Panc1 (cell line): ENCODE results near the gene SLC22A5. TPM values are rescaled to one million over a fixed set of nuclear protein-coding genes. Genes with fewer than 3 reads are reported as not detected.

ENCODE experiments used
- ATAC-seq: fragments of 200-7000 bp; cut with Tn5 transposase; 2 replicates; pipeline ENCODE4 v1.9.1; 2020; ENCODE audit warnings: mild to moderate bottlenecking, moderate library complexity
- BruUV-seq: library from RNA; stranded (reverse); fragments of 400-500 nt; replicated peaks from 2 replicates; lab custom pipeline; 2021; lab: Mats Ljungman, UMichigan
- CTCF ChIA-PET: fragments of 300-600 bp; sonication (Branson Sonifier 250); formaldehyde crosslinking; loops from one replicate; lab custom pipeline; 2022; ENCODE audit warnings: antibody characterized with exemption; lab: Charles Lee
- POLR2A ChIA-PET: fragments of 300-600 bp; sonication (Branson Sonifier 250); formaldehyde crosslinking; loops from one replicate; lab custom pipeline; 2022; ENCODE audit warnings: antibody characterized with exemption; lab: Charles Lee
- DNase-seq: peaks from one replicate; pipeline ENCODE4 v3.0.0-alpha.2; 2010; ENCODE audit warnings: low read depth, low spot score
- H3K27ac ChIP-seq: 2 replicates; pipeline ENCODE4 v1.5.1; 2011; ENCODE audit warnings: mild to moderate bottlenecking, low read length, inconsistent platforms
- H3K27me3 ChIP-seq: fragments of 200-500 bp; sonication (Bioruptor generic); 2 replicates; pipeline ENCODE4 v1.6.0; 2014; ENCODE audit warnings: low read length, inconsistent platforms; ENCODE audit not compliant: control insufficient read depth, insufficient read depth
- H3K36me3 ChIP-seq: fragments of 200-500 bp; sonication (Bioruptor generic); 2 replicates; pipeline ENCODE4 v1.5.1; 2014; ENCODE audit warnings: inconsistent platforms, mild to moderate bottlenecking, low read length, moderate library complexity; ENCODE audit not compliant: control insufficient read depth, insufficient read depth
- H3K4me1 ChIP-seq: 2 replicates; pipeline ENCODE4 v1.5.1; 2011; ENCODE audit warnings: inconsistent platforms, mild to moderate bottlenecking, low read length, moderate library complexity; ENCODE audit not compliant: control insufficient read depth, insufficient read depth
- H3K4me3 ChIP-seq, 2 experiments: 2 replicates each; pipeline ENCODE4 v1.5.1; 2011 to 2012; ENCODE audit warnings: low read depth in 2 of 2, low read length in 2 of 2, mild to moderate bottlenecking in 2 of 2, inconsistent platforms in 1 of 2, moderate library complexity in 1 of 2
- H3K9me3 ChIP-seq: fragments of 200-500 bp; sonication (Bioruptor generic); 2 replicates; pipeline ENCODE4 v1.5.1; 2014; ENCODE audit warnings: low read depth, mild to moderate bottlenecking, inconsistent platforms, low read length, moderate library complexity; ENCODE audit not compliant: control insufficient read depth, insufficient read depth
- POLR2AphosphoS5 ChIP-seq: IDR thresholded peaks from 2 replicates; pipeline ENCODE4 v1.6.1; 2012; ENCODE audit warnings: mild to moderate bottlenecking, low read depth, low read length, moderate library complexity
- SIN3A ChIP-seq: IDR thresholded peaks from 2 replicates; pipeline ENCODE4 v1.6.1; 2012; ENCODE audit warnings: low read depth, mild to moderate bottlenecking, low read length, moderate library complexity, borderline replicate concordance; ENCODE audit not compliant: insufficient read depth
- TCF7L2 ChIP-seq: IDR thresholded peaks from 2 replicates; pipeline ENCODE4 v1.6.1; 2011; ENCODE audit warnings: mild to moderate bottlenecking, low read depth, low read length, inconsistent platforms
- in situ Hi-C: cut with HindIII; loops from 2 replicates; pipeline ENCODE4 v1.10.0; 2016; ENCODE audit warnings: low sequenced_read_pairs, low pct_unique_long_range_greater_than_20kb
- intact Hi-C: fragments of 100-400 bp; cut with micrococcal nuclease; formaldehyde crosslinking; loops from one replicate; pipeline ENCODE4 v1.10.0; 2022; ENCODE audit not compliant: unreplicated experiment
- total RNA-seq: library from RNA; stranded (reverse); gene quantifications from one replicate; pipeline ENCODE4 v1.2.1, GENCODE V29; 2021; ENCODE audit not compliant: unreplicated experiment
- TF ChIP-seq, protein P1 (sequence below), 2 experiments: IDR thresholded peaks; 2 replicates each; pipeline ENCODE4 v1.6.1; 2011 to 2012; ENCODE audit warnings: low read depth in 2 of 2, control low read depth in 1 of 2, low read length in 1 of 2, mild to moderate bottlenecking in 1 of 2, moderate library complexity in 1 of 2; ENCODE audit not compliant: insufficient read depth in 1 of 2
- TF ChIP-seq, protein P2 (sequence below): fragments of 450-650 bp; IDR thresholded peaks from 2 replicates; pipeline ENCODE4 v1.5.1; 2017; ENCODE audit warnings: mild to moderate bottlenecking

SLC22A5 gene
- total RNA-seq, 1 experiment from 2014 or later, result 9.5 TPM

DNA sequence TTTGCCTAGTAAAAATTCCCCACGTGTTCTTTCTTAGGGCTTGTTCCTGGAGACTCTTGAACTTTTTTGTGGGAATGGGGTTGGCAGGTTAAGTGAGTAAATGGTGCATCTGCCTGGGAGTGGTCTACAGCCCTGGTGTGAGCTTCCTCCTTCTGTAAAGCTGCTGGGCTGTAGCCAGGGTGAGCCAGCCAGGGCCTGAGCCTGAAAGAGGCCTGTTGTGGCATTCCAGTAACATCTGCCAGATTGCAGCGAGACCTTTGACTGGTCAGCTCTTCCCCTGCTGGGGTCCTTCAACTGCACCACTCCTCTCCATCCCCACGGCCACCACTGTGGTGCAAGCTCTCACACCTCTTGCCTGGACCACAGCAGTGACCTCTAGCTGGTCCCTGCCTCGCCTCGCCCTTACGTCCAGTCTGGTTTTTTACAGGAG lies 47.5 kb downstream of the SLC22A5 start:
- in situ Hi-C loops, result no loop called here
- Histone ChIP-seq H3K36me3 (no peaks in the 10 kb centered on the region), H3K4me1 (peaks cover 57% of the 10 kb centered on the region), H3K9me3 (peaks cover 5% of the 10 kb centered on the region; the same call in 1 of the 2 replicates), H3K27me3 (no peaks in the 10 kb centered on the region), H3K4me3 (no peak overlapping the region), H3K27ac (peak overlapping the region; percentile 8; the same call in 1 of the 2 replicates)
- BruUV-seq, result no TSS peak
- DNase-seq, result no peak
- ChIA-PET POLR2A (no interaction called here), CTCF (interaction anchor here (0.7 kb wide), 1 partner anchor 110 kb away, joined by 4 read pairs; no protein-coding TSS in a partner anchor)
- TF ChIP-seq, protein P1, sequence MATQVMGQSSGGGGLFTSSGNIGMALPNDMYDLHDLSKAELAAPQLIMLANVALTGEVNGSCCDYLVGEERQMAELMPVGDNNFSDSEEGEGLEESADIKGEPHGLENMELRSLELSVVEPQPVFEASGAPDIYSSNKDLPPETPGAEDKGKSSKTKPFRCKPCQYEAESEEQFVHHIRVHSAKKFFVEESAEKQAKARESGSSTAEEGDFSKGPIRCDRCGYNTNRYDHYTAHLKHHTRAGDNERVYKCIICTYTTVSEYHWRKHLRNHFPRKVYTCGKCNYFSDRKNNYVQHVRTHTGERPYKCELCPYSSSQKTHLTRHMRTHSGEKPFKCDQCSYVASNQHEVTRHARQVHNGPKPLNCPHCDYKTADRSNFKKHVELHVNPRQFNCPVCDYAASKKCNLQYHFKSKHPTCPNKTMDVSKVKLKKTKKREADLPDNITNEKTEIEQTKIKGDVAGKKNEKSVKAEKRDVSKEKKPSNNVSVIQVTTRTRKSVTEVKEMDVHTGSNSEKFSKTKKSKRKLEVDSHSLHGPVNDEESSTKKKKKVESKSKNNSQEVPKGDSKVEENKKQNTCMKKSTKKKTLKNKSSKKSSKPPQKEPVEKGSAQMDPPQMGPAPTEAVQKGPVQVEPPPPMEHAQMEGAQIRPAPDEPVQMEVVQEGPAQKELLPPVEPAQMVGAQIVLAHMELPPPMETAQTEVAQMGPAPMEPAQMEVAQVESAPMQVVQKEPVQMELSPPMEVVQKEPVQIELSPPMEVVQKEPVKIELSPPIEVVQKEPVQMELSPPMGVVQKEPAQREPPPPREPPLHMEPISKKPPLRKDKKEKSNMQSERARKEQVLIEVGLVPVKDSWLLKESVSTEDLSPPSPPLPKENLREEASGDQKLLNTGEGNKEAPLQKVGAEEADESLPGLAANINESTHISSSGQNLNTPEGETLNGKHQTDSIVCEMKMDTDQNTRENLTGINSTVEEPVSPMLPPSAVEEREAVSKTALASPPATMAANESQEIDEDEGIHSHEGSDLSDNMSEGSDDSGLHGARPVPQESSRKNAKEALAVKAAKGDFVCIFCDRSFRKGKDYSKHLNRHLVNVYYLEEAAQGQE (IDR thresholded peaks at IDR 0.05; ENCODE audit: insufficient read depth in 1 of 2, low read depth in 2 of 2, low read length in 1 of 2), result no peak
- TF ChIP-seq, protein P2, sequence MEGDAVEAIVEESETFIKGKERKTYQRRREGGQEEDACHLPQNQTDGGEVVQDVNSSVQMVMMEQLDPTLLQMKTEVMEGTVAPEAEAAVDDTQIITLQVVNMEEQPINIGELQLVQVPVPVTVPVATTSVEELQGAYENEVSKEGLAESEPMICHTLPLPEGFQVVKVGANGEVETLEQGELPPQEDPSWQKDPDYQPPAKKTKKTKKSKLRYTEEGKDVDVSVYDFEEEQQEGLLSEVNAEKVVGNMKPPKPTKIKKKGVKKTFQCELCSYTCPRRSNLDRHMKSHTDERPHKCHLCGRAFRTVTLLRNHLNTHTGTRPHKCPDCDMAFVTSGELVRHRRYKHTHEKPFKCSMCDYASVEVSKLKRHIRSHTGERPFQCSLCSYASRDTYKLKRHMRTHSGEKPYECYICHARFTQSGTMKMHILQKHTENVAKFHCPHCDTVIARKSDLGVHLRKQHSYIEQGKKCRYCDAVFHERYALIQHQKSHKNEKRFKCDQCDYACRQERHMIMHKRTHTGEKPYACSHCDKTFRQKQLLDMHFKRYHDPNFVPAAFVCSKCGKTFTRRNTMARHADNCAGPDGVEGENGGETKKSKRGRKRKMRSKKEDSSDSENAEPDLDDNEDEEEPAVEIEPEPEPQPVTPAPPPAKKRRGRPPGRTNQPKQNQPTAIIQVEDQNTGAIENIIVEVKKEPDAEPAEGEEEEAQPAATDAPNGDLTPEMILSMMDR, result no peak
- no peak for TF ChIP-seq POLR2AphosphoS5
- intact Hi-C loops, result no loop called here
- no peak for ATAC-seq

DNA sequence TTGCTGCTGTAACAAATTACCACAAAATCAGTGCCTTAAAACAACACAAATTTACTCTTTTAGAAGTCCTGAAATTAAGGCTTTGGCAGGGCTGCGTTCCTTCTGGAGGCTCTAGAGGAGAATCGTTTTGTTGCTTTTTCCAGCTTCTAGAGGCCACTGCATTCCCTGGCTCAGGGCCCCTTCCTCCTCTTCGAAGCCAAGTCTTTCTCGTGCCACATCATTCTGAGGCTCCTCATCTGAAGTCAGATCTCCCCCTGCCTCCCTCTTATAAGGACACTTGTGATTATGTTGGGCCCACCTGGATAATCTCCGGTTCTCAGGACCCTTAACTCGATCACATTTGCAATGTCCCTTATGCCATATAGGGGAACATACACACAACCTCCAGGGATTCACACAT lies 48.0 kb downstream of the SLC22A5 start:
- no TSS peak for BruUV-seq
- no peaks in the 10 kb centered on the region for H3K36me3 ChIP-seq
- CTCF ChIA-PET, result interaction anchor here (0.8 kb wide), 1 partner anchor 37 kb away, joined by 3 read pairs; no protein-coding TSS in a partner anchor
- peak overlapping the region; percentile 52; the same call in 1 of the 2 replicates for H3K27ac ChIP-seq
- POLR2A ChIA-PET, result no interaction called here
- no peak overlapping the region for H3K4me3 ChIP-seq
- intact Hi-C loops (no loop called here), in situ Hi-C loops (no loop called here)
- peaks cover 56% of the 10 kb centered on the region for H3K4me1 ChIP-seq
- no peaks in the 10 kb centered on the region for H3K27me3 ChIP-seq
- peaks cover 5% of the 10 kb centered on the region; the same call in 1 of the 2 replicates for H3K9me3 ChIP-seq
- ATAC-seq (no peak), DNase-seq (no peak)
- no peak for TF ChIP-seq TCF7L2
- TF ChIP-seq, protein P2, result no peak
- TF ChIP-seq SIN3A, result no peak
- TF ChIP-seq, protein P1 (IDR thresholded peaks at IDR 0.05; ENCODE audit: insufficient read depth in 1 of 2, low read depth in 2 of 2, low read length in 1 of 2), result no peak
- TF ChIP-seq POLR2AphosphoS5, result no peak
